Measurements from ENCODE around the gene VEGFA.

GRCh38 chr6:43799551-43800297 lies 29.7 kb downstream of the VEGFA start:
- TF ChIP-seq FOXK2 (IDR thresholded peaks at IDR 0.05) (no peak), SP1 (IDR thresholded peaks at IDR 0.05) (no peak), FOXM1 (IDR thresholded peaks at IDR 0.05; ENCODE audit: borderline replicate concordance) (no peak), TARDBP (IDR thresholded peaks at IDR 0.05) (no peak), SUZ12 (IDR thresholded peaks at IDR 0.05) (no peak), FOXA1 (IDR thresholded peaks at IDR 0.05) (no peak), HDGF (IDR thresholded peaks at IDR 0.05; ENCODE audit: borderline replicate concordance) (no peak), BHLHE40 (IDR thresholded peaks at IDR 0.05; ENCODE audit: borderline replicate concordance) (no peak), CTBP1 (IDR thresholded peaks at IDR 0.05; ENCODE audit: borderline replicate concordance) (no peak), ARNT (IDR thresholded peaks at IDR 0.05) (no peak), LEF1 (IDR thresholded peaks at IDR 0.05; ENCODE audit: borderline replicate concordance) (no peak), ZNF384 (IDR thresholded peaks at IDR 0.05) (no peak), ELF4 (IDR thresholded peaks at IDR 0.05) (no peak), NFRKB (IDR thresholded peaks at IDR 0.05) (no peak)

Measured in HEK293T (cell line).